Measurements from ENCODE around the gene CNTN1.

- no peak for TF ChIP-seq CTCF (conservative IDR thresholded peaks at IDR 0.05; ENCODE audit: low read depth, low read length)
- TF ChIP-seq RCOR1 (IDR thresholded peaks at IDR 0.05; ENCODE audit: insufficient replicate concordance, low read length) = no peak
- TF ChIP-seq MAZ (IDR thresholded peaks at IDR 0.05; ENCODE audit: borderline replicate concordance, low read depth, low read length) = no peak
- TF ChIP-seq CEBPB (IDR thresholded peaks at IDR 0.05; ENCODE audit: low read depth, low read length) = no peak
- no peak for TF ChIP-seq CHD1 (IDR thresholded peaks at IDR 0.05; ENCODE audit: low read depth, low read length)
- TF ChIP-seq POLR2A (IDR thresholded peaks at IDR 0.05; ENCODE audit: low read depth, low read length) = no peak
- TF ChIP-seq RFX5 (IDR thresholded peaks at IDR 0.05; ENCODE audit: low read depth, low read length) = no peak
- no peak for TF ChIP-seq MXI1 (IDR thresholded peaks at IDR 0.05; ENCODE audit: borderline replicate concordance, low read depth, low read length)
- no peak for TF ChIP-seq USF2 (IDR thresholded peaks at IDR 0.05; ENCODE audit: low read depth, low read length)
- no peak for TF ChIP-seq SMC3 (IDR thresholded peaks at IDR 0.05; ENCODE audit: low read depth, low read length)
Observed at GRCh38 chr12:40769846-40770245, 77.6 kb downstream of the CNTN1 start.

Data from IMR-90 (cell line).